Left renal pelvis (tissue), 4 donors: ENCODE results near the gene SREBF1. TPM values are rescaled to one million over a fixed set of nuclear protein-coding genes. Genes with fewer than 3 reads are reported as not detected.
"Not testable (repeated sequence)": the region's sequence is repeated elsewhere in the genome, so short reads cannot be mapped to it uniquely, and the experiment has no call there.

Experiments used
- DNase-seq, 4 donors: peaks; one replicate each; pipeline ENCODE4 v3.0.0-alpha.2; 2013; ENCODE audit warnings: low read depth in 4 of 4, low spot score in 3 of 4
- polyA plus RNA-seq, 4 donors: library from polyadenylated mRNA; unstranded; fragments of 120-200 nt; gene quantifications; one replicate each; pipeline ENCODE4 v1.2.1, GENCODE V29; 2013; ENCODE audit not compliant: insufficient read length in 4 of 4

Gene SREBF1
- polyA plus RNA-seq, 4 donors, result 39.2 to 64.0 (median 50.9) TPM

DNA sequence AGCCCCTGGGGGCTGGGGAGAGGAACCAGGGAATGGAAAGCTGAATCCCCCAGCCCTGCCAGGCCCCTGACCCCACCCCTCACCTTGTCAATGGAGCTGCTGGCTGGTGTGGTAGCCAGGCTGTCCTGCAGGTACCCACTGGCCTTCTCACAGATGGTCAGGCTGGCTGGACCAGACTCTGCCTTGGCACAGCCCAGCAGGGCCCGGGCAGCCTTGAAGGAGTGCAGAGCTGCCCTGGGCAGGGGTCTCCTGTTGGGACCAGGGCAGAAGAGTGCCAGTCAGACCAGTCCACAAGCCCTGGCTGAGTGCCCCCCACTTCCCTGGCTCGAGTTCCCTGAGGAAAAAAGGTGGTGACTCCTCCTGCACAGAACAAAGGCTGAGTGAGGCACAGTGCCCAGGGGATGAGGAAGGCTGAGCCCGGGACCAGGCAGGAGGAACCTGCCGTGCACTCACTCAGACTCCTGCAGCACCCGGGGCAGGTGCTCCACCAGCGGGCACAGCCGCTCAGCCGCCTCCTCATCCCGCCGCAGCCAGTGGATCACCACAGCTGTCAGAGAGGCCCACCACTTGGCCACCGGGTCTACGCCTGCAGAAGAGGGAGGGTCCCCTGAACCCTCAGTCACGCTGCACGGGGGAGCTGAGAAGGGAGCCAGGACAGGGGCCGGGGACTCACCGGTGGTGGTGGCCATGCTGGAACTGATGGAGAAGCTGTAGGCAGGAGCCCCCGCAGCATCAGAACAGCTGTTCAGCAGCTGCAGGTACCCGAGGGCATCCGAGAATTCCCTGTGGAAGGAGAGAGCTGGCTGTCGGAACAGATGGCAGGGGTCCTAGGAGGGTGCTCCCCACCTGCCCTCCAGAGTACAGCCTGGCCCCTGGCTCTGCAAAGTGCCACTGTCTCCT, 22.4 kb downstream of the SREBF1 start:
- DNase-seq, result no peak

DNA sequence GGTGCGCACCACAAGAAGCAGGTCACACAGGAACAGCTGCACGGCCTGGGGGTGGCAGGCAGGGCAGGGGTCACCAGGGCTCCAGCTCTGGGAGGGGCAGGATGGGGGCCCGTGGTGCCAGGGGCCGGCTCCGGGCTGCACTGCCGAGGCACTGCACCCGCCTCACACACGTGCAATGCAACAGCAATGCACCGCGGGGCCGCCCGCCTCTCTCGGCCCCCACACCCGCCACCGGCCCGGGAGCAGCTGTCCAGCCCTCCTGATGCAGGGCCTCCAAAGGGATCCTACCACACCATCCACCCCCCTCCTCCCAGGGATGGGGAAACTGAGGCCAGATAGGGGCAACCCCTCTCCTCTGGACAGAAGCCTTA, 23.1 kb downstream of the SREBF1 start:
- no peak for DNase-seq

DNA sequence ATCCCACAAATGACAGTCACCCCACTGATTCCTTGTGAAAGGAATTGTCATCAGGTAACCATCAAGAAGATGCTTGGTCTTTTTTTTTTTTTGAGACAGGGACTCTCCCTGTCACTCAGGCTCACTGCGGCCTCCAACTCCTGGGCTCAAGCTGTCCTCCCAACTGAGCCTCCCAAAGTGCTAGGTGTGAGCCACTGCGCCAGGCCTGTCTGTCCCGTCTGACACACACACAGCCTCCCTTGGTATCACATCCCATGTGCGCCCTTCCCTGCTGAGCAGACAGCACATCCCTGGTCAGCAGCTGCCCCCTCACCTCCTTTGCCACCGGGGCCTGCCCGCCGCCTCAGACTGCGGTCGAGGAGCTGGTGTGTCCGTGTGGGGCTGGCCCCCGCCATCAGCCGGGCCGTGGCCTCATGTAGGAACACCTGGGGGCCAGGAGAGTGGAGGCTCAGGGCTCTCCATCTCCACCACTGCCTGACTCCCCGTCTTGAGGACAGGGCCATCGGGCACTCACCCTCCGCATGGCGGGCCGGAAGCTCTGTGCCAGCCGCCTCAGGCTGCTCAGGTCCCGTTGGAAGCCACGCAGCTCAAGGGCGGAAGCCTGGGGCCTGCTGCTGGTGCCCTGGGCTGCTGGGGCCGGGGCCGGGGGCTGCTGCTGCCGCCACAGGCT, 23.6 kb downstream of the SREBF1 start:
- no peak for DNase-seq

DNA sequence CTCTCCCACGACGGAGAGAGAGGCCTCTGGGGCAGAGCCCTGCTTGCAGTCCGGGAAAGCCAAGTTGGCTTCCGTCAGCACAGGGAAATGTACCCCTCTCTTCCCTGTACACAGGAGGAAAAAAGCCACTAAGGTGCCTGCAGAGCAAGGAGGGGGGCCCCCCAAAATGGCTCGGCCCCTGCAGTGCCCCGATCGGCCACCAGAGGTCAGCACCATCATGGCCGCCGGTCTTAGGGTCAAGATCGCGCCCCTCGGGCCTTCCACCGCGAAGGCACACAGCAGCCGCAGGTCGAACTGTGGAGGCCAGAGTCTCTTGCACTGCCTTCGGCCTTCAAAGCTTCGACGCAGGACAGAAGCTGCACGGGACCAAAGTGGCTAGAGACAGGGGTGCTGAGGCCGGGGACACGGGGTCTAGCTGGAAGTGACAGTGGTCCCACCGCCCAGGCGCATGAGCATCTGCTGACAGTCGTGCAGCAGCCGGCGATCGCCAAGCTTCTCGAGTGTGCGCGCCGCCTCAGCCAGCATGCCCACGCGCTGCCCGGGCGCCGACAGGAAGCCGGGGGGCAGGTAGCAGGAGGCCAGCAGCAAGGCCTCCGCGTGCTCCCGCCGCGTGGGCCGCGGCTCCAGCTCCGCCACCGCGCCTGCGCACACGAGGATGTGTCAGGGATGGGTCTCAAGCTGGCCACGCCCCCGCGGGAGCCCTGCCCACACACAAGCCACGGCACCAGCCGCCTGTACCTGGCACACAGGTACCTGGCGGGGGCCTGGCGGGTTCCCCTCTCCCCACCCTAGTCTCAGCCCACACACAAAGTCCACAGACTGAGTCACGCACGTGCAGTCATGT, 24.4 kb downstream of the SREBF1 start:
- DNase-seq, result no peak

DNA sequence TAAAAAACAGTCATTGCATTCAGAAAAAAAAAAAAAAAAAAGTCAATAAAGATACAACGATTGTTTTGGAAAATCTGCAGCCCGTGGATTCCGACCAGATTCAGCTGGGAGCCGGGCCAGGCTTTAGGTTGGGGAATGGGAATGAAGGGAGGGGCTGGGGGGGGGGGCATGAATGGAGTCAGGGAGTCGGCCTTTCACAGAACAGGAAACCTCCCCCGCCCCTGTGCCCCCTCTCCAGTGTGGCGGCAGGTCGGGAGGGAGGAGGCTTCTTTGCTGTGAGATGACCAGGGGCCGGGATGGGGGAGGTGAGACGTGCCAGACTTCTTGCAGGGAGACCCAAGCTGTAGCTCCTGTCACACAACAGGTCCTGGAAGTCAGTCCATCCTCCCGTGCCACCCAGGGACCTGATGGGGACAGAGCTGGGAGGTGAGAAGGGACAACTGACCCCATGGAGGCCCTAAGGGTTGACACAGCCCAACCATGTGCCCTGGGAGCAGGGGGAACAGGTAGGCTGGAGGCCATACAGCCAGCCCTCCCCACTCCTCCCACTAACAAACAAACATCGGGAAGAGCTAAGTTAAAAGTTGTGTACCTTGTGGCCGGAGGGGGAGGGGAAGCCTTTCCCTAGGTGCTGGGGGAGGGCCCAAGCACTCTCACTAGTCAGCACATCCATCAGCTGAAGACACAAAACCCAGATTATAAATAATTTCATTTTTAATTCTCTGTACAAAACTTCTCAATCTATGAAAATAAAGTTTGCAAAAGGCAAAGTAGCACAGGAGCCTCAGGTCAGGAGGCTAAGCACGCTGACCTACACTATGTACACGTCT, 25.2 kb downstream of the SREBF1 start:
- DNase-seq, result peak in 1 of 4 donors; percentile 48

DNA sequence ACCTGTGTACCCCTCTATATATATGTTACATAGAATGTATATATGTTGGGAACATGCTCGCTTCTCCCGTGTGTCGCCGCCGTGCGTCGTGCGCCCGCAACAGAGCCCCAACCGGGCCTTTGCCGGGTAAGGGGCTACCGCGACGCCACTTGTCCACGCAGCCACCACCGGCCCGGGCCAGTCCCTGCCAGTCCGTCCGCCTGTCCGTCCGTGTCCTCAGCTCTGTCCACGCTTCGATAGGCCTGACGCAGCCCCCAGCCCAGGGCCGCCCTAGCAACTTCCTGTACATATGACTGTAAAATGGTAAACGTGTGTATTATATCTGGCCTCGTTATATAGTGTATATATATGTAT, 25.9 kb downstream of the SREBF1 start:
- DNase-seq, result no peak

DNA sequence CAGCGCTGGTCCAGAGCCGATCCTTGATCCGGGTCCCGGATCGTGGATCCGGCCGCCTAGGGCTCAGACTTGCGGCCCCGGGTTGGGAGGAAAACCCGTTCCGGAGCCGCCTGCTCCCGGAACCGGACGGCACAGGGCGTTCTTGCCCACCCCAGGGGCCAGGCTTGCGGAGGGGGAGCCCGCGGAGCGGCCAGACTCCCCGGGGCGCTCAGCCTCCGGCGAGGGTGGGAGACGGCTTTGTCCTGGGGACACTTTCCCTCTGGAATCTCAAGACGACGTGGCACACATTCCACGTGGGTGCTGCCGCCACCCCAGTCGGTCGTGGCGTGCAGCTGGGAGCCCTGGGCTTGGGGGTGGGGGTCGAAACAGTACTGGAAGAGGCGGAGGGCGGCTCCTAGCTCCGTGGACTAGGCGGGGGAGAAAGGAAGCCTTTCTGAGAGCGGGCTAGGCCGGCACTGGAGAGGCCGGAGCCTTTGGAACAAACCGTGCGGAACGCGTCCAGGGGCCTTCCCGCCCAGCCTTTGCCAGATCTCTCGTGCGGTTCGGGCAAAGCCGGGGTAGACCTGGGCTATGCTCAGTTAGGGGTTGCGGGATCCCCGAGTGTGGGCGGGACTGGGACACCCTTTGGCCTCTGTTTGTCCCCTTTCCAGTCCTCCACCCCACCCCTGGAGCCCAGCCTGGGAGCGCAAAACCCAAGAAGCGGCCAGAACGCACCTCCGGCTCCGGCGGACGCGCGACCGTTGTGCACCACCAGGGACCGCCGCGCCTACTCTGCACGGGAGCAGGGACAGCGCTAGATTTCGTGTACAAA, 26.5 kb downstream of the SREBF1 start:
- DNase-seq, result peak in 2 of 4 donors; percentile 53 to 71

DNA sequence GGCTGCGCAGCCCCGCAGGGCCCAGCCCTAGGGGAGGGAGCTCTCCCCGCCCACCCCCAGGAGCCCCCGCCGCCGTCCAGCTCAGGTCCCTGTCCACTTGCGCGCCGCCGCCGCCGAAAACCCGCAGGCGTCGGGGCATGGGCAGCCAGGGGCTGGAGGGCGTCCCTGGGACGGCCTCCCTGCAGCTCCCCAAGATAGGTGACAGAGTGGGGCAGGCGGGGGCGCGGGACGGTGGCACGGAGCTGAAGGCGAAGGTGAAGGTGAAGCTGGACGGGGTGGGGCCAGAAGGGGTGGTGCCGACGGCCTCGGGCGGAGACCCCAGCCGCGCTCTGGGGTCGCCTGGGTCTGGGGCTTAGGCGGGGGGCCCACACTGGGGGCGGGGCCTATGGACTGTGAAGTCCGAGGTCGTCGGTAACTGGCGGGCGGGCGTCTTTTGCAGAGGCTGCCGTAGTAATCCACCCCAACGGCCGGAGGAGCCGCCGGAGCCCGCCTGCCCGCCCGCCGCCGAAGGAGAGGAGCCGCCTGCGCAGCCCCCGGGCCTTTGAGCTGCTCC, 27.2 kb downstream of the SREBF1 start:
- no peak for DNase-seq

DNA sequence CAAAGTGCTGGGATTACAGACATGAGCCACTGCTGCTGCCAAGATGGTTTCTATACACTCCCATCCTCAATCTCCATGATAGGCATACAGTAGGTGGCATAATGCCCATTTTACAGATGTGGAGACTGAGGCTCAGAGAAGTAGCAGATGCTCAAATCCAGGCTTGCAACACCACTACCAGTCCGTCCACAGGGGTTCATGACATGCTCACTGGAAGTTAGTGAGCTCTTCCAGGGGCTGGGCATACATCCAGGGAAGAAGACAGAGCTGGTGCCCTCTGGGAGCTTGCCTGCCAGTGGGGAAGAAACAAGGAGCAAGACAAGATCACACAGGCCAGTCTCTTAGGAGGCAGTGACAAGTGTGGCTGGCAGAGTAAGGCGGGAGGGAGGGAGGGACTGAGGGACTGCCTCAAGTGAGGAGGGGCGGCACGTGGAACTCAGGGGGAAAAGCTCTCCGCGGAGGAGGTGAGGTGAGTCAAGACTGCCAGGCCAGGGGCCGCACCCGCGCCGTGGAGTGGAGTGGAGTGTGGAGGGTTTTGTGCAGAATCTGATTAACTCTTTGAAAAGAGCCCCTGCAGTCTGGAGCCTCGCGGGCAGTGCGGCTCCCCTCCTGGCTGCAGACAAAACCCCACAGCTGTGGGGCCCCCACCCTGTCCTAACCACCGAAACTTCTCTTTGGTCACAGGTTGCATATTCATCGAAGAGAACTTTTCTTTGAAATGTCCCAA, 27.9 kb downstream of the SREBF1 start:
- DNase-seq, result no peak

DNA sequence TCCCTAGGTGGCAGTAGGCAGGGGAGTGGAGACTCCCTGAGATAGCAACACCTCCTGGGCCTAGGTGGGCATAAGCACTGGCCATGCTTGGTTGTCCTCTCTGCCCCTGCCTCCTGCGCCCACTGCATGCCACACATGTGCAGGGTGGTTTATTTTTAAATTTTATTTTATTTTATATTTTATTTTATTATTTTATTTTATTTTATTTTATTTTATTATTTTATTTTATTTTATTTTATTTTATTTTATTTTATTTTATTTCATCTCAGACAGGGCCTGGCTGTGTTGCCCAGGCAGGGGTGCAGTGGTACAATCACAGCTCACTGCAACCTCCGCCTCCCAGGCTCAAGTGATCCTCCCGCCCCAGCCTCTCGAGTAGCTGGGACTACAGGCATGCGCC, 28.6 kb downstream of the SREBF1 start:
- DNase-seq, result not testable (repeated sequence)

DNA sequence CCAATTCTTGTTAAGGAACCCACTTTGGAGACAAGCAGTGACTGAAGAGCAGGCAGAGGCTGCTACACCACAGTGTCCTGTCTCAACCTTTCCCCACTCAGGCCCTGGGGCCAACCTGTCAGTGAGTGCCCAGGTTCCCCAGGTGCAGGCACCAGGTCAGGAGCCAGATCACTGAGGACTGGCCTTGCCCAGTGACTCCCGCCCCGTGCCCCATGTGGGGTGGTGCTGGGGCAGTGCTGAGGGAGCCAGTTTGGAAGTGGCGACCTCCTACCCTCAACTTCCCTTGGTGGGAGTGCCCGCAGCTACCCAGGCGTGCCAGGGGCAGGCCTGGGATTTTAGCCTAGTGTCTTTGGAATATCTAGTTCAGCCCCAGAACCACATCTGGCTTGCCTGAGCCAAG, 29.3 kb downstream of the SREBF1 start:
- DNase-seq, result no peak

DNA sequence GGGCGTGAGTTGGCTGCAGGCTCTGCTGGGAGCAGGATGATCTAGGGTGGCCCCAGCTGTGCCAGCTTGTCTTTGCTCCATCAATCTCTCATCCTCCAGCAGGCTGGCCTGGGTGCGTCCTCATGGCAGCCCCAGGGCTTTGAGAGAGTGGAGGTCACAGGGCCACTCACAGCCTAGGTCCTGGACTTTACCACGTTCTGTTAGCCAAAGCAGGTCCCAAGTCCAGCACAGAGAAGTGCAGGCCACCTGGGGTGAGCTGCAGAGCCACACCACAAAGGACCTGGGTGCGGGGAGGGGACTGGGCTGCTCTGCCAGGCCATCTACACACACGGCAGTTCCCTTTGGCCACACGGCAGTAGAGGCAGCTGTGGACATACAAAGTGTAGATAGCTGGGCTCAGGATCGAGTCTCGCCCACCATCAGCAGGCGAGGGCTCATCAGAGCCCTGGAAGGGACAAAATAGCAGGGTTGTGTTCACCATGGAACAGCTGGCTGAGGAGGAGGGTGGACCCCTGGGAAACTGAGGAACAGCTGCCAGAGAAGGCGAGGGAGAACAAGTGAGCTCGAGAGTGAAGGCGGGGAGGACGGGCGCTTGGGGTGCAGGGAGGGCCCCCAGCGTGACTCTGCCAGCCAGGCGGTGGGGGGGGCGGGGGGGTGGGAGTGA, 30.0 kb downstream of the SREBF1 start:
- DNase-seq, result no peak

DNA sequence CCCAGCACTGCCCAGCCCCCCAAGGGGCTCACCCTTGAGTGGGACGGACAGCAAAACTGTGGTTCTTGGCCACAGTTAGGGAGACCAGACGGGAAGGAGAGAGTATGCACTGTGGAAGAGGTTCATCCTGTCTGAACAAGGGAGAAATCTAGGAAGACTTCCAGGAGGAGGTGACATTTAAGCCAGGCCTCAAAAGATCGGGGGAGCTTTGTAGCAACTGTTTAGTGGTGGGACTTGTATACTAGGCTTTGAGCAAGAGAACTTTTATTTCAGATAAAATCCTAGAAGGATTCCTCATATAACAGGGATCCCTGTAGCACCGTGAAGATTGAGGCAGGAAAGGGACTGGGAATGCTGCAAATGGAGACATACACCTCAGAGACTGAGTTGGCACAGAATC, 30.8 kb downstream of the SREBF1 start:
- DNase-seq, result no peak

DNA sequence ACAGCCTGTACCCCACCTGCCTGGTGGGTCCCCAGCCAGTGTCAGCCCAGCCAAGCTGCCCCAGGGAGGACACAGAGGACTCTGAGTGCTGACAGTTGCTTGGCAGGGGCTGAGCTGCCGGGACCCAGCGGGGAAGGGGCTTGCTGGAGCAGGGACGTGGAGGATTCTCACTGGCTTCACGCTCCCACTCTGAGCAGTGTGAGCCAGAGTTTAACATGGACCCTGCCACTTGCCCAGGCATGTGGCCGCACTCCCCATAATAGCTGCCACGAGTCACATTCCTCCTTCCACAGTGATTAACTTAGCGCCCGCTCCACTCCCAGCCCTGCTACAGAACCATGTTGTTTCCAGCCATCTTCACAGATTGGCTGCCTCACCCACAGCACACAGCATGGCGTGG, 31.2 kb downstream of the SREBF1 start:
- no peak for DNase-seq

DNA sequence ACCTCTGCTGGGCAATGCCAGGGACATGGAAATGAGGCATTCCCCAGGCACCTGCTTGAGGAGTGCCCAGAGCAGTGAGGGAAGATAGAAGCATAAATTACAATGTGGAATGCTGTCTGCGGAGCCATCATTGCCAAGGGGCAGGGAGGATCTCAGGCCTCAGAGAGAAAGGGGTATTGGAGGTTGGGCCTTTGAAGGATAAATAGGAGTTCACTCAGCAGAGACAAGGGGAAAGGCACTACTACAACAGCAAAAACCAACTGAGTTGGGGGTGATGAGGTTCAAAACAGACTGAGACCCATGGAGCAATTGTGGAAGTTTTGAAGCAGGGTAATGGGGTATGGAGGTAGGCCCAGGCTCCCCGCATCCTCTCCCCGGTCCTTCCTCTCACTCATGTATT, 32.8 kb downstream of the SREBF1 start:
- no peak for DNase-seq

DNA sequence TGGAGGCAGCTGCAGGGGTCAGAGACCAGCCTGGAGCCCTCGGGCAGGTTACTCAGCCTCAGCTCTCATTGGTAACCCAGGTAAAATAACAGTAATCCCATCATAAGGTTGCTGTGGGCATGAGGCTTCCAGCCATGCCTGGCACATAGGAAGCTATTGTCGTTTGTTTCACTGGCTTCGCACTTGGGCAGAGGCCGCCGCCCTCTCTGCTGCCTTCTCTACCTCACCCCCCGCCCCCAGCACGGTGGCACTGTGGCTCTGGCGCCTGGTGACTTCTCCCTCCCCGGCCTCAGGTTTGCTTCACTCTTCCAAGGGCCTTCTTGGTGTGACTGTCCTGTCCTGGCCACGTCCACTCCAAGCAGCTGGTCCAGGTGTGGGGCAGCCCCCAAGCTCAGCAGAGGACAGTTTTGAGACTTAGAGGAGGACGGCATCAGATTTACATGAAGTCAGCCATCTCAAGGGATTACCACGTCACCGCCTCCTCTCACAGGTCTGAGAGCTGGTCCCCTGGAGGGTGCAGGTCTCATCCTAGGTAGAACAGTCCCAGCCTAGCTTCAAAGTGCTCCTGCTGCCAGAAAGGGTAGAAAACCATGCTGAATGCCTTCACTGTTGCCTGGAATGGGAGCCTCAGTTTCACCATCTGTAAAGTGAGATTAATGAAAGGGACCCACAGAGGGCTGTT, 34.8 kb downstream of the SREBF1 start:
- no peak for DNase-seq

DNA sequence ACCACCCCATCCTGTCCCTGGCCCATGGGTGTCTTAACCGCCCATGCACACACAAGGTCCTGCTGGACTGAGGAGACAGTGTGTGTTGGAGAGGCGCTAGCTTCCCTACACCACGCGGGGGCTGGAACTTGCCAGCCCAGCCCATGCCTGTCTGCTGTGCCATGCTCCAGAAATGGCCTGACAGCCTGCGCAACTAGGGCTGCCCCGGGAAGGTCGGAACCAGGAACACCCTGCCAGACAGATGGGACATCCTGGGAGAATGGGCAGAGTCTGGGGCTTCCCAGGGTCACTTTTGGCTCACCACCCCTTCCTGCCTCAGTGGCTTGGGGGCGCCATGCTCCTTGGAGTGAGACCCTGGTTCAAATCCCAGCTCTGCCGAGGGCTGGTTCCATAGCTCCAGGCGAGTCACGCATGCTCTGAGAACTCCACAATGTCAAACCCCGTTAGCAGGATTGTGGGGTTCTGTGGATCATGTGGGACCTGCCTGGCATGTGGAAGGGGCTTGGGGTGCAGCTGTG, 36.2 kb downstream of the SREBF1 start:
- DNase-seq, result no peak
